NCI-H526 (cell line): ENCODE measurements around the gene PDK4.
"Not testable (repeated sequence)": the region's sequence is repeated elsewhere in the genome, so short reads cannot be mapped to it uniquely, and the experiment has no call there.

Source experiments
- DNase-seq, 2 experiments: peaks; one replicate each; lab custom pipeline; 2025; lab: John Stamatoyannopoulos, UW

The PDK4 gene

DNA sequence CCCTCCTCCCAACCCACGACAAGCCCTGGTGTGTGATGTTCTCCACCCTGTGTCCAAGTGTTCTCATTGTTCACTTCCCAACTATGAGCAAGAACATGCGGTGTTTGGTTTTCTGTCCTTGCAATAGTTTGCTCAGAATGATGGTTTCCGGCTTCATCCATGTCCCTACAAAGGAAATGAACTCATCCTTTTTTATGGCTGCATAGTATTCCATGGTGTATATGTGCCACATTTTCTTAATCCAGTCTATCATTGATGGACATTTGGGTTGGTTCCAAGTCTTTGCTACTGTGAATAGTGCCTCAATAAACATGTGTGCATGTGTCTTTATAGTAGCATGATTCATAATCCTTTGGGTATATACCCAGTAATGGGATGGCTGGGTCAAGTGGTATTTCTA, 8.5 kb upstream of the PDK4 start:
- not testable (repeated sequence) for DNase-seq

DNA sequence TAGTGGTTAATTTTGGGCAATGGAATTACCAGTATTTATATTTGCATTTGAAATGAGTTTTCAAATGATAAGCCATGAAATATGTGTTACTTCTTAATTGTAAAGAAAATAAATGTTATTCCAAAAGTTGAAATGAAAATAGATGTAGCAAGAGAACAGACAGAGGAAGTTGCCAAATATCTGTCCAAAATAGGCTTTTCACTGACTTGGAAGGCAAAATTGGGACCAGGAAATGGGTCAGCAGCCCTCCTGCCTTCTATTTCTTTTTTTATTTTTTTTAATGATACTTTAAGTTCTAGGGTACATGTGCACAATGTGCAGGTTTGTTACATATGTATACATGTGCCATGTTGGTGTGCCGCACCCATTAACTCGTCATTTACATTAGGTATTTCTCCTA, 8.1 kb upstream of the PDK4 start:
- DNase-seq: not testable (repeated sequence)

DNA sequence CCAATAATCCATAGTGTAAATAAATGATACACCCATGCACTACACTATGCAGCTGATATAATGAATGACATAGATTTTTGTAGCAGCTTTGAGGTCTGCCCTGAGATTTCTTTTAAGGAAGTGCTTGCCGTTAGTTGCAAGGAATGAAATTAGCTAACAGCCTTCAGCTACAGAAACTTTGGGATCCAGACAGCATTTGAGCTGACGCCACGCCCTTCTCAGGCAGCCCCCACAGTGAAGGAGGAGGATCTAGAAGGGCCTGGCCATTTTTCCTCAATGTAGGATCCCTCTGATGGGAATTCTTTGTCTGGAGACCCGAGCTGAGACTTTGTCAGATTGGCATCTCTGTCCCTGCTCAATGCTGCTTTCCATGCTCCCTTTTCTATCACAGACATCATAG, 6.1 kb upstream of the PDK4 start:
- DNase-seq: no peak

DNA sequence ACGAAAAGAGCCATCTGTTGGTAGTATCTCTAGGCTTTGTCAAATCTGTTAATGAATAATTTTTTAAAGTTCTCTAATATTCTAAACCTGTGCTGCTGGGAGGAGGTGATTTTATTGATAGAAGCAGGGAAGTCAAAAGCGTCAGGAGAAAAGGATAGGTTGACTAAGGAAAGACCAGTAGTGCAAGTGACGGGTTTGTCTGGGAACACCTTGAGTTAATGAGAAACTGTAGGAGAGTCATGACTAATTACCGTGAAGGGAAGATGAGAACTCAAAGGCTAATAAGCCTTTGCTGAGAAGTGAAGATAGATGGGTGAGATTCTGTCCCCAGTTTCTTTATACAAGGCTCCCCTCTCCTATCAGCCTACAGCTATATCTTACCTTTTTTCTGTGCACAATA, 5.0 kb upstream of the PDK4 start:
- no peak for DNase-seq

DNA sequence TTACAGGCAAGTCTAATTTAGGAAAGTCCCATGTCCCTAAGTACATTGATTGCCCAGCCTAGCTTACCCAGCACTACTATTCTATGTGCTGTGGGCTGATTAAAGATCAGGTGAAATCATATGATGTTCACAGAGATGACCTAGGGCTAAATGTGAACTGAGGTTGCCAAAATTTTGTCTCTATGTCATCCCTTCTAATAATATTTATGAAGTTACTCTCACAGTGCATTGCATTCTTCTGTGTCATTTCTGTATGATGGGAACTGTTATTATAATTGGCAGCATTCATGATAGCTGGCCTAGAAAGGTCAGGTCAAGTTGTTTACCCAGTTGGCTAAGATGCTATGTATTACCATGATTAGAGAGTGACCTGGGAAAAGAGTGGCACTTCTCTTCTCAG, 2.8 kb upstream of the PDK4 start:
- DNase-seq: no peak

DNA sequence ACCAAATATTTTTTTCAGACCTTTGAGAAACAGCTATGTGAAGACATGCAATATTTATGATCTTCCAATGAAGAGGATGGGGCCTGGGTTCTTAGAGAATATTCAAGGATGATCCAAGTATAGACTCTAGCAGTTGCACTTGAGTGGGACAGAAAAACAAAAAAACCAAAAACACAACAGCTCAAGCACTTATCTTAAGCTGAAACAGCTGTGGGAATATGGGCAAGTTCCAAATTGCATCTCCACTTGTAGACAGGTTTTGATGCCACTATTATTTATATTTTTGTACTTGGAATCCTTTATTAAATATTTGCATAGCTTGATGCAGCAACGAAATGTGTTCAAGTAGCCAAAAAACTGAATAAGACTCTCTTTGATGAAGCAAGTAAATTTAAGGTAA, 2.2 kb upstream of the PDK4 start:
- no peak for DNase-seq

DNA sequence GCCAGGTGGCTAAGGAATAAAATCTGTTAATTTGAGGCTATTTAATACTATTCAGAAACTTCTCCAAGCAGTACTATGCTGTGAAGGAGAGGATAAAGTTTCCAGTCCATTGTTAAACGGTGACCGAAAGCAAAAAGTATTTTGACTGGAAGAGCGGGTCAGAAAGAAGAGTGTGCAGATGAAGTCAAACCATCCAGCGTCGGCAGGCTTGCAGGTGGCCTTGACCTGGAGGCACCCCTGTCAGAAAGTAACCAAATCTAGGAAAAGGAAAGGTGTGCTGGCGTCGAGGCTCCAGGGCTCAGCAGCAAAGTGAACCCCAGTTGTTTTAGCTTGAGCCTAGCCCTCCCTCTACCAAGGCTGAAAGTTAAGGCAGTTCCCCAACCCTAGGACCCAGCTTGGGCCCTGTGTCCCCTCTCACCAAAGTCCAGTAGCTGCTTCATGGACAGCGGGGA, 544 bp downstream of the PDK4 start:
- DNase-seq: peak in 1 of 2 experiments; percentile 40

DNA sequence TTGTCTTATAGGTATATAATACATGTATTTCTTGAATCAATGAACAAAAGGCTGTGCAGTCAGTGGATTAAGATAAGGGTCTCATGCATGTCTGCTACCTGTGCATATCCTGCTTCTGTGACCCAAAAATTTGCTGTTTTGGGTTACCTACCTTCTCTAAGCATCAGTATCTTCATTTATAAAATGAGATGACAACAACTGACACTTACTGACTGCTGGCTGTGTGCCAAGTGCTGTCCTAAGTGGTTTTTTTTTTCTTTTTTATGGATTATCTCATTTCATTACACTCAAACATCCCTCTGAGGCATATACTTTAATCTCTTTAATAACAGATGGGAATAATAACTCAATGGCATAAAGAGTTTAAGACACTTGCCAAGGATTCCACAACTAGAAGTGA, 2.1 kb downstream of the PDK4 start:
- no peak for DNase-seq

DNA sequence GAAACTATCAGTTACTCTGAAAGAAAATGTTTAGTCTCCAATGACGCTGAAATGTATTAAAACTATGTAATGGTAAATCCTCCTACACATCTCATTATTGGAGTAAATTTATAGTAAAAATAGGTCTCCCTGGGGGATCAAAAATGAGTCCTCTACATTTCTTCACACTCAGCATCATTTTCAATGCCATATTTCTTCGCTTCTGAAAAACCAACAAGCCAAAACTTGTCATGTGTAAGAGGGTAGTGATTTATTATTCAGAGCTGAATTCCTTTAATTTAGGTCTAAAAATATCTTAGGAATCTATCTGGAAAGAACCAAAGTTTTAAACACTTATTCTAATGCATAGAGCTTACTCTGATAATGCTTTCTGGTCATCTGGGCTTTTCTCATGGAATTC, 3.0 kb downstream of the PDK4 start:
- DNase-seq: no peak

DNA sequence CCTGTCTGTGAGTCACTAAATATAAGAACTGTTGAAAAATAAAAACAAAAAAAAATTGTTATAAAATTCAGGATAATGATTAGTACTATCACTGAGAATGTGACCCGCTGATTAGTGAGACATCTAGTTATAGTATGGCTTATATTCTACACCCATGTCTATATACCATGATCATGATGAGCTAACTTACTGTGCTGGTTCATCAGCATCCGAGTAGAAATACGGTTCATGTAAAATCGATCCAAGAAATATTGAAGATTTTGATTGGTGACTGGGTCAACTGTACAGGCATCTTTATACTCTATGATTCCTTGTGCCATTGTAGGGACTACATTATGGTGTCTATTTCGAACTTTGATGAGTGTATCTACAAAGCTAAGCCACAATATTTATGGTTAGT, 3.7 kb downstream of the PDK4 start:
- no peak for DNase-seq

DNA sequence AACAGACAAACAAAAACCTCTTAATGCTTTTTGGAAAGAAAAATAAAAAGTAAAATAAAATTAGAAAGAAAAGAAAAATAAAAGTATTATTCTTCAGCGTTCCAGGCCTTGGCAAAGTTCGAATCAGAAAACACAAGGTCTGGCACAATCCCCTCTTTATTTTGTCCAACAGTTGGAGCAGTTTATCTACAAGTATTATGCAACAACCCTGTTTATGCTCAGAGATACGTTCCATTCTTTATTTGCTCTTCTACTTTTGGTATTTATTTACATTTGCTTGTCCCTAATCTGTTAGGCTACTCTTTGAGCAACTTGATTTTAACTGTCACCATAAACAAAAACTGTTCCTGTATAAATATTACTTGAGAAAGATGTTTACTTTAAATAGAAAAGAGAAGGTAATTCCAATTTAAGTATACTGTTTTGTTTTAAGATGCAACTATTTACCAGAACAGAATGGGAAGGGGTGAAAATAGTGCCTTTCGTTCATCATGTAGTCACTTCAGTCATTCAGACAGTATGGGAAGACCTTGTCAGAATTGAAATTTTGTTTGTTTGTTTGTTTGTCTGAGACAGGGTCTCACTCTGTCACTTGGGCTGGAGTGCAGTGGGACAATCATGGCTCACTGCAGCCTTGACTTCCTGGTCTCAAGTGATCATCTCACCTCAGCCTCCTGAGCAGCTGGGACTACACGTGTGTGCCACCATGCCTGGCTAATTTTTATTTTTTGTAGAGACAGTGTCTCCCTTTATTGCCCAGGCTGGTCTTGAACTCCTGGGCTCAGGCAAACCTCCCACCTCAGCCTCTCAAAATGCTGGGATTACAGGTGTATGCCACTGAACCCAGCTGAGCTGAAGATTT, 5.7 kb downstream of the PDK4 start:
- no peak for DNase-seq

DNA sequence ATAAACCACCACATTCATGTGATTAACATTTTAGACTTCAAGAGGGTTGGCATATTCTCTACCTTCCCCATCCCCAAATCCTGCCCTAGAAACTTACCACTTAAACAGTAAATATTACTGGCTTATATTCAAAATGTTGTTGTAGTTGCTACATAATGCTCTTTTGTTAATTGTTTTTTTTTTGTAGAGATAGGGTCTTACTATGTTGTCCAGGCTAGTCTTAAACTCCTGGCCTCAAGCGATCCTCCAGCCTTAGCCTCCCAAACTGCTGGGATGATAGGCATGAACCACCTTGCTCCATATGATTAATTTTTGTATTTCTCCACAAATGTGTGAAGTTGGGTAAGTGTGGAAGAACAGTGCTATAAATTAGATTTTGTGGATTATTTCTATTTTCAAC, 6.5 kb downstream of the PDK4 start:
- no peak for DNase-seq

DNA sequence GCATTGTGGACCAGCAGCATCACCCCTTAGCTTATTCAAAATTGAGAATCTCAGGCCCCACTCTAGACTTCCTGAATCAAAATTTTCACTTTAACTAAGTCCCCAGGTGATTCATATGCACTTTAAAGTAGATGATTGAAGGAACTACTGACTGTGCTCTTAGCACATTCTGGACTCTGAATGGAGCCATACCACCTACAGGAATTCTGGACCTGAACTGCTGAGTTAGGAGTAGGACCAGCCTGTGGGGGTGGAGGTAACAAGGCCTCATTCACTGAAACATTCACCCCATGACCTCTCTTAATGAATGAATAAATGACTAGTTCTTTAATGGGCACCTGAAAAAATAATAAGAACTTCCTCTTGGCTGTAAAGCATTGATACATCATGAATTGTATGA, 7.3 kb downstream of the PDK4 start:
- no peak for DNase-seq

DNA sequence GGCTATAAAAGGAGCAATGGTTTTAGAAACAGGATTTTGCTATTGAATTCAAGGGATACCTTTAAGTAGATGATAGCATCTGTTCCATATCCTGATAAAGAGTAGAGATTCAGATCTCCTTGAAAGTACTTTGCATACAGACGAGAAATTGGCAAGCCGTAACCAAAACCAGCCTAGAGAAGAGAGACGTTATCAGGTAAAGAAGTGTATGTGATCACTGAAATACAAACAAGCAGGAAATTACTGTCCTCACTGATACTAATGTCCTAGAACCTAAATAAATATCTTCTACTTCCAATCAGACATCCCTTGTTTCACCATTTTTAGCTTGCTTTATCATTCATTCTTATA, 9.4 kb downstream of the PDK4 start:
- DNase-seq: peak; percentile 54 to 56

DNA sequence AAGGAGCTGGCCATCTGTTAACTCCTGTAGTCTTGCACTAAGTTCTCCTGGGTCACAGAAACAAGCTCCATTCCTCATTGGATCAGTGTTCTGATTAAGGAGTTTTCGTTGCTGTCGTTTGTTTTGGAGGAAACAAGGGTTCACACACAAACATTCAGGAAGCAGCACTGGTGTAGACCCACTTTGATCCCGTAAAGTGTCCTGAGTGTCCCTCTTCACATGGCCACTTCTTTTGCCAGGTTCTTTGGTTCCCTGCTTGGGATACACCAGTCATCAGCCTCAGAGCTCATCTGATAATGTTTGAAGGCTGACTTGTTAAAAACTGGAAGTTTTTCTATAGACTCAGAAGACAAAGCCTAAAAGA, 10.9 kb downstream of the PDK4 start:
- no peak for DNase-seq

DNA sequence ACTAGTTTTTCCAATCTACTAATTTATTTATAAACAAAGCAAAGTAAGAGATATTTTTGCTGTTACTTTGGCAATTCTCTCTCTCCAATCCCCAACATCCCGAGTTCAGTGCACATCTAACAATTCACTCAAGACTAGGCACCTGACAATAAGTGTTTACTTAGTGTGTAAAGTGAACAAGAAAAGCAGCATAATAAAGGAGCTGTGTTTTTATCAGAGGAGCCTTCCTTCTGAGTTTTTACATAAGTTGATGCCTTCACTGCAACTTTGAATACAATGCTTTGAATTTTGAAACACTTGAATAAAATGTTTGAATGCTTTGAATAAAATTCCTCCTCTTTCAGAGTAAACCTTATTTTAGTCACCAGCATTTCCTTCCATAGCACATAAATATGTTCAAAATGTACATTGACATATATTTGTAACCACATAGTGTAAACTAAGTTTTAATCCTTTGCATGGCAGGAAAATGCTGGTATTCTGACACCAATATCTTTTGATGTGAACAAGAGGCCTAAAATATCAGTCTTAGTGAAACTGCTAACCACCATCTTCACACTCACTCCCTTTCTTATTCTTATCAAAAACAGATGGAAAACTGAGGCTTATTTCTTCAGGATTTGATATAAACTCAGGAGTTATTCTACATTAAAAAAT, 11.4 kb downstream of the PDK4 start:
- no peak for DNase-seq

DNA sequence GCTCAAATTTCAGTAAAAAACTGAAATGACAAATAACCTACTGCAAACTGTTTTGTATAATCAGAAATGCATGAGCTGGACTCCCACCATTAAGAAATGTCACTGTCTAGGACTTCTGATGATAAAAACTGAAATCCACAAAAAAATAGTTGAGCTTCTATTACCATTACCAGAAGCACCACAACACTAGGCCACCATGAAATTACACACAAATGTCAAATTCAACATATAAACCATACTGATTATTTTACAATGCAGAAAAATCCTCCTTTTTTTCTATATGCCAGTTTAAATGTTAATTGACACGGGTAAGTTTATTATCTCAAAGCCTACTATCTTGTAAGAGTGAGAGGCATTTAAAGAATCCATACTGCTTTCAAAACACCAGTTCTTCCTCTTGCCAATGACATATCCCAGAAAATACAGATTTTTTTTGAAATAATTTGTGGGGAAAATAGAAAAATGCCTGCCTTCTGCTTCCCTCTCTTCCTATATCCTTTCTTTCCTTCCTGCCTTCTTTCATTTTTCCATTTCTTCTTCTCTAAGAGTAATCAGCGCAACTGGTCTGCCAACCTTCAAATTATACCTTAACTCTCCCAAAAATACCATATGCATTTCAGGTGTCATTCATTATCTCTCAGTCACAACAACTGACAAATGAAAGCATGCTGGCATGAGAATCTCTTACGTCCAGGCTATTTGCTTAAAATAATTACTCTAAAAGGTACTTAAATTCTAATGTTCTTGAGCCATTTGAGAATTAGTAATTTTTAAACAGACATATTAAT, 12.3 kb downstream of the PDK4 start:
- no peak for DNase-seq

DNA sequence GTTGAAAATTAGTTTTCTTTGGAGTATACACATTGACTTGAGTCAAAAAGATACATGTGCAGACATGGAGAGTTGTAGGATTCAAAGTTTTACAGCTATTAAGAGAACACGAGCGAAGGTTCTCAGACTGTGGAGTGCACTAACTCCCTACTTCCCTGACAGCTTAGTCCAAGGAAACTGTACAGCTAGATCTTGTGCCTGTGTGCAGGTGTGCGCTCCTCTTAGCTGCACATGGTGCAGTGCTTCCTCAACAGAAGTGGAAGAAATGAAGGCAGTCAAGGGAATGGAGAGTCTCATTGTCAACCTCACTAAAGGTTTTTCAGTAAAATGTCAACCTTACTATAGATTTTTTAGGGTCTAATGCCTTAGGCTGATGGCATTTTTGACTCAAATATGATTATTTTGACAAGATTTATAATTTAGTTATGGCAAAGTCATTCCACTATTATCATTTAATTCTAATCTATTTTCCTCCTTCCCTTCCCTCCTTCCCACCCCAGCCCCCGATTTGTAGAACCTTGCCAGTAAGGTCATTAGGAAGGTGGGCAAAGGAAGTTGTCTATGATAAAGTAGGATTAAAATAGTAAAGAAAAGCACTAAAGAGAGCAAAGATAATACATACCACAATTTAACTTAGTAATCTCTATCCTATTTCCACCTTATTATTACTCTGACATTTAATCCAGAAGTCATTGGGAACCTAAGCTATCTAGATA, 13.6 kb downstream of the PDK4 start:
- DNase-seq: no peak

DNA sequence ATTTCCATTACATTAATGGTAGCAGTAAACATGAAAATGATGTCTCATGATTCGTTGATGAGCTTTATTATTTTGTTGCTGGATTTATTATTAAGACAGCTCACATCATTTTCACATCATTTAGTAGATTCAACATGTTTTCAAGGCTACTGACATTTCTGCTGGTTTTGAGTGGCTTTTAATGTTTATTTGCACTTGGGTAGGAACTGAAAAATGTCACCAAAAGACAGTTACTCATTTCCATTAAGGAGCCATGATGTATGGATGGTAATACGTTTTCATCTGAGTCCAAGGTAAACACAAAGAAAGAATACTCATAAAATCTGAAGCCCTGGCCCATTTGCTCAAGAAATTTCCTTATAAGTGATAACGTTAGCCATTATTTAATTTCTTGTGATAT, 14.8 kb downstream of the PDK4 start:
- DNase-seq: no peak

DNA sequence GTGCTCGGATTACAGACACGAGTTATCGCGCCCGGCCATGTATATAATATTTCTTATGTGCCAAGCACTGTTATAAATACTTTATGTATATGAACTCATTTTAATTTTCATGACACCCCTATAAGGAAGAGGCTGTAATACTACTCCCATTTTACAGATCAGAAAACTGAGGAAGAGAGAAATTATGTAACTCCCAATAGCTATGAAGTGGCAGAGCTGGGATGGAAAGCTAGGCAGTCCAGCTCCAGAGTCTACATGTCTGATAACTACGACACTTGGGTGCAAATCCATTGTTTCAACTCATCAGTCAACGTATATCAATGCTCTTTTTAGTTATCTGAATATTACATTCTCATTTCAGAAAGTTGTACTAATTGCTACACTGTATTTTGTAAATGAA, 17.0 kb downstream of the PDK4 start:
- no peak for DNase-seq

DNA sequence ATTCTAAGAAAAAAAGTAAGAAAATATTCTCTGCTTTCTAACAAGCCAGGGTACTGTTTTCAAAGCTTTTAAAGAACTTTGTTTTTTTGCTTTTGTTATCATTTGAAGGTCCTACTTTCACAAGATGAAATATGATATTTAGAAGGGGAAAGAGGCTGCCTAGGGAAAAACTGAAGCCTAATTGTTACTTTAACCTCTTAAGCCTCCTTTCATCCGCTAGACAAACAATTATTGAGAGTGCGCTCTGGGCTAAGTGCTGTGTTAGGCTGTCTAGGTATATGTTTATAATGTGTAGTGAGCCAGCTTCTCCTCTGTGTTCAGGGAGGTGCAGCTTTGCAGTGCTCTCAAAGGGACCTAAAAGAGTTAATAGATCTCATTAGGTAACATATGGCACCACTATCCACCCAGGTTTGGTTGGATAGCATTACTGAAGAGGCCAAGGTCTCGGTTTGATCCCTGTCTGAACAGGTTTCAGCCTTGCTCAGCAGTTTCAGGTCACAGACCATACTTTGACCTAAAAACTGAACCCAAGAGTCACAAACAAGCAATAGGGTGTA, 17.9 kb downstream of the PDK4 start:
- peak in 1 of 2 experiments; percentile 2 for DNase-seq

DNA sequence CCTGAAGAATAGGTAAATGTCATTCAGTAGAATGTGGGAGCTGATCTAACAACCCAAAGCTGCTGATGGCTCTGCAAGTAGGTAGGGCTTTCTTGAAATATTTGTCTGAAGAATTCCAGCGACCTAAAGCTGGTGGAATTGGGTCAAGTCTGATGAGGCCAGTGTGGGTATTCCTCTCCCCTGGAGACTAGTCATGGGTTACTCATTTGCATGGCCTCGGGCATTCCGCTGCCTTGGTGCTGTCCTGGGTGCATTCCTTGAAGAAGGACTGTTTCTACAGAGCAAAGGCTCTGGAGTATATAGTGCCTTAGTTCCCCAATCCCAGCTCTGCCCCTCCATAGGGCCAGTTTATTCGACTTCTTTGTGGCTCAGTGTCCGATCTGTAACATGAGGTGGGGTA, 19.2 kb downstream of the PDK4 start:
- peak in 1 of 2 experiments; percentile 7 for DNase-seq
